Measurements from ENCODE around the gene WDR70. TPM values are rescaled to one million over a fixed set of nuclear protein-coding genes. Genes with fewer than 3 reads are reported as not detected.
"Not testable (repeated sequence)": the region's sequence is repeated elsewhere in the genome, so short reads cannot be mapped to it uniquely, and the experiment has no call there.

Gene WDR70
- total RNA-seq, 2 donors from 2014 or later = 26.7 to 28.6 TPM

GRCh38 chr5:37501152-37501551, 122.0 kb downstream of the WDR70 start:
- no peak for DNase-seq
- H3K4me3 ChIP-seq = no peak overlapping the region
- H3K27me3 ChIP-seq = no peaks in the 10 kb centered on the region
- no peaks in the 10 kb centered on the region for H3K4me1 ChIP-seq
- H3K9me3 ChIP-seq = no peaks in the 10 kb centered on the region
- no peak overlapping the region for H3K27ac ChIP-seq
- TF ChIP-seq, protein P1, sequence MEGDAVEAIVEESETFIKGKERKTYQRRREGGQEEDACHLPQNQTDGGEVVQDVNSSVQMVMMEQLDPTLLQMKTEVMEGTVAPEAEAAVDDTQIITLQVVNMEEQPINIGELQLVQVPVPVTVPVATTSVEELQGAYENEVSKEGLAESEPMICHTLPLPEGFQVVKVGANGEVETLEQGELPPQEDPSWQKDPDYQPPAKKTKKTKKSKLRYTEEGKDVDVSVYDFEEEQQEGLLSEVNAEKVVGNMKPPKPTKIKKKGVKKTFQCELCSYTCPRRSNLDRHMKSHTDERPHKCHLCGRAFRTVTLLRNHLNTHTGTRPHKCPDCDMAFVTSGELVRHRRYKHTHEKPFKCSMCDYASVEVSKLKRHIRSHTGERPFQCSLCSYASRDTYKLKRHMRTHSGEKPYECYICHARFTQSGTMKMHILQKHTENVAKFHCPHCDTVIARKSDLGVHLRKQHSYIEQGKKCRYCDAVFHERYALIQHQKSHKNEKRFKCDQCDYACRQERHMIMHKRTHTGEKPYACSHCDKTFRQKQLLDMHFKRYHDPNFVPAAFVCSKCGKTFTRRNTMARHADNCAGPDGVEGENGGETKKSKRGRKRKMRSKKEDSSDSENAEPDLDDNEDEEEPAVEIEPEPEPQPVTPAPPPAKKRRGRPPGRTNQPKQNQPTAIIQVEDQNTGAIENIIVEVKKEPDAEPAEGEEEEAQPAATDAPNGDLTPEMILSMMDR (IDR thresholded peaks at IDR 0.05) = no peak
- no peaks in the 10 kb centered on the region for H3K36me3 ChIP-seq
- intact Hi-C loops (cut with DNase I) = no loop called here
- H3K9ac ChIP-seq (ENCODE audit: low read depth in 2 of 2, low read length in 2 of 2) = no peak overlapping the region

- no peak overlapping the region for H3K4me3 ChIP-seq
- no peak overlapping the region for H3K9ac ChIP-seq (ENCODE audit: low read depth in 2 of 2, low read length in 2 of 2)
- no peaks in the 10 kb centered on the region for H3K36me3 ChIP-seq
- H3K4me1 ChIP-seq = no peaks in the 10 kb centered on the region
- no peak overlapping the region for H3K27ac ChIP-seq
- intact Hi-C loops (cut with DNase I) = no loop called here
- TF ChIP-seq, protein P1 (IDR thresholded peaks at IDR 0.05) = no peak
- H3K27me3 ChIP-seq = no peaks in the 10 kb centered on the region
- DNase-seq = no peak
- no peaks in the 10 kb centered on the region for H3K9me3 ChIP-seq
Measured at GRCh38 chr5:37506241-37506640, 127.1 kb downstream of the WDR70 start.

DNA sequence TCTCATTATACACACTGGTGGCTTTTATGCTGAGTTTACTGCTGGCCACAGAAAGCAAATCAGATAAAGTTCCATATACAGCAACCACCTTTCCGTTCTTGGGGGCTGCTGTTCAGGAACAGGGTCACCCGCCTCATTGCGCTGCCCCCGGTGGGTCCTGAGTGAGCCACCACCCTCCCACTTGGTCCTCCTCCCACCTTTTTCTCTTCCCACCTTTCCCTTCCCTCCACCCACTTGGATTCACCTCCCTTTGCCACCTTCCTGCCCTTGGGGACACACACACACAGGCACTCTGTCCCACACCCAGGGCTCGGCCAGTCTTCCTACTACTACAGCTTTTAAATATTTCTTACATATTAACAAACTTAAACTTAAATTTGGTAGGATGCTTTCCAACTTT, 127.6 kb downstream of the WDR70 start:
- no peak overlapping the region for H3K9ac ChIP-seq (ENCODE audit: low read depth in 2 of 2, low read length in 2 of 2)
- TF ChIP-seq, protein P1 (IDR thresholded peaks at IDR 0.05) = no peak
- H3K4me3 ChIP-seq = no peak overlapping the region
- no peaks in the 10 kb centered on the region for H3K27me3 ChIP-seq
- no peaks in the 10 kb centered on the region for H3K36me3 ChIP-seq
- intact Hi-C loops (cut with DNase I) = no loop called here
- no peak overlapping the region for H3K27ac ChIP-seq
- no peaks in the 10 kb centered on the region for H3K9me3 ChIP-seq
- DNase-seq = no peak
- H3K4me1 ChIP-seq = no peaks in the 10 kb centered on the region

GRCh38 chr5:37511646-37512045, 132.5 kb downstream of the WDR70 start:
- H3K4me1 ChIP-seq = no peaks in the 10 kb centered on the region
- no peak overlapping the region for H3K9ac ChIP-seq (ENCODE audit: low read depth in 2 of 2, low read length in 2 of 2)
- intact Hi-C loops (cut with DNase I) = no loop called here
- H3K27me3 ChIP-seq = no peaks in the 10 kb centered on the region
- TF ChIP-seq, protein P1 (IDR thresholded peaks at IDR 0.05) = no peak
- no peak overlapping the region for H3K4me3 ChIP-seq
- no peaks in the 10 kb centered on the region for H3K9me3 ChIP-seq
- no peak for DNase-seq
- H3K27ac ChIP-seq = no peak overlapping the region
- H3K36me3 ChIP-seq = no peaks in the 10 kb centered on the region

- Histone ChIP-seq H3K9me3 (no peaks in the 10 kb centered on the region), H3K27ac (no peak overlapping the region), H3K27me3 (no peaks in the 10 kb centered on the region), H3K9ac (ENCODE audit: low read depth in 2 of 2, low read length in 2 of 2) (no peak overlapping the region), H3K4me1 (no peaks in the 10 kb centered on the region), H3K36me3 (no peaks in the 10 kb centered on the region), H3K4me3 (no peak overlapping the region)
- no peak for DNase-seq
- intact Hi-C loops (cut with DNase I) = no loop called here
- TF ChIP-seq, protein P1 (IDR thresholded peaks at IDR 0.05) = no peak
Measured at GRCh38 chr5:37514946-37515345, 135.8 kb downstream of the WDR70 start.

GRCh38 chr5:37517686-37518085, 138.6 kb downstream of the WDR70 start:
- intact Hi-C loops (cut with DNase I) = no loop called here
- H3K4me1 ChIP-seq = no peaks in the 10 kb centered on the region
- H3K9ac ChIP-seq (ENCODE audit: low read depth in 2 of 2, low read length in 2 of 2) = no peak overlapping the region
- no peaks in the 10 kb centered on the region for H3K27me3 ChIP-seq
- TF ChIP-seq, protein P1 (IDR thresholded peaks at IDR 0.05) = no peak
- no peak overlapping the region for H3K4me3 ChIP-seq
- H3K9me3 ChIP-seq = no peaks in the 10 kb centered on the region
- DNase-seq = no peak
- no peaks in the 10 kb centered on the region for H3K36me3 ChIP-seq
- no peak overlapping the region for H3K27ac ChIP-seq

- H3K4me1 ChIP-seq; H3K27ac ChIP-seq; H3K4me3 ChIP-seq; DNase-seq; H3K36me3 ChIP-seq; H3K9me3 ChIP-seq; H3K27me3 ChIP-seq; H3K9ac ChIP-seq (ENCODE audit: low read depth in 2 of 2, low read length in 2 of 2); intact Hi-C loops (cut with DNase I): not testable (repeated sequence)
Measured at GRCh38 chr5:37518356-37518755, 139.2 kb downstream of the WDR70 start.

All from colonic mucosa (tissue), 4 donors.